ENCODE data around the gene TCERG1L. TPM values are rescaled to one million over a fixed set of nuclear protein-coding genes. Genes with fewer than 3 reads are reported as not detected.
"Not testable (repeated sequence)": the region's sequence is repeated elsewhere in the genome, so short reads cannot be mapped to it uniquely, and the experiment has no call there.

Gene TCERG1L
- total and polyA plus RNA-seq, 2 experiments from 2014 or later: not detected

- Histone ChIP-seq H3K9me3 (ENCODE audit: low read depth) (no peaks in the 10 kb centered on the region), H3K4me2 (ENCODE audit: unreplicated experiment) (no peak overlapping the region), H3K9me2 (ENCODE audit: insufficient read depth) (no peaks in the 10 kb centered on the region), H2AFZ (no peak overlapping the region), H3K27me3 (replicated peaks; ENCODE audit: insufficient read depth) (no peaks in the 10 kb centered on the region), H3F3A (ENCODE audit: insufficient read depth) (no peaks in the 10 kb centered on the region), H3K27ac (no peak overlapping the region), H3K4me1 (ENCODE audit: insufficient read depth) (no peaks in the 10 kb centered on the region), H3K9ac (no peak overlapping the region), H3K79me2 (ENCODE audit: insufficient read depth) (no peaks in the 10 kb centered on the region), H3K36me3 (ENCODE audit: low read depth) (no peaks in the 10 kb centered on the region), H4K20me1 (ENCODE audit: insufficient read depth) (no peaks in the 10 kb centered on the region), H3K4me3 (no peak overlapping the region)
- WGBS, 2 experiments (ENCODE audit: low coverage in 1 of 2, low lambda C conversion rate in 2 of 2, missing lambda C conversion rate in 2 of 2): 7 to 9% methylated on average over 13 of the region's 13 CpGs
- in situ Hi-C loops (cut with MboI): no loop called here
- TF ChIP-seq EZH2phosphoT487 (IDR thresholded peaks at IDR 0.05; ENCODE audit: insufficient read depth, low read depth): no peak
- no peak for TF ChIP-seq EZH2 (IDR thresholded peaks at IDR 0.05; ENCODE audit: insufficient read depth, poor library complexity, severe bottlenecking)
- no peak for DNase-seq
Observed at GRCh38 chr10:131102676-131103075, 208.8 kb downstream of the TCERG1L start.

DNA sequence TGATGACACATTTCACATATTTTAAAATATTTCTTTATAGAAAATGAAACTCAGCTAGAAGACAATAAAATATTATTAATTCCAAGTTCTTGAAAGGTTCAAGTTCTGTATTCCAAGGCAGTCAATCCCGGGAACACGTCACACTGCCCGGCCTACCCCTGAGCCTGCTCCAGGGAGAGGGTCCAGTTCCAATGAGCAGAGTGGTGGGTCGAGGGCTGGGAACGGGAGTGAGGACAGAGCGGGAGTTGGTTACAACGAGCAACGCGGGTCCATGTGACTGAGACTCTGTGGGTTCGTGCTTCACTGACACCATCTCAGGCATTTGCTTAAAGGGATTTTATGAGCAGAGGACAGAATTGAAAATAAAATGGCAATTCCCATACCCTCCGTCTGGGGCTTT lies 209.4 kb downstream of the TCERG1L start:
- H3K4me1 ChIP-seq (ENCODE audit: insufficient read depth): no peaks in the 10 kb centered on the region
- no peak overlapping the region for H3K4me2 ChIP-seq (ENCODE audit: unreplicated experiment)
- no peaks in the 10 kb centered on the region for H4K20me1 ChIP-seq (ENCODE audit: insufficient read depth)
- no peaks in the 10 kb centered on the region for H3K27me3 ChIP-seq (replicated peaks; ENCODE audit: insufficient read depth)
- WGBS, 2 experiments (ENCODE audit: low coverage in 1 of 2, low lambda C conversion rate in 2 of 2, missing lambda C conversion rate in 2 of 2): 25 to 31% methylated on average over 11 of the region's 11 CpGs
- H3K9ac ChIP-seq: no peak overlapping the region
- H3K4me3 ChIP-seq: no peak overlapping the region
- DNase-seq: no peak
- no peaks in the 10 kb centered on the region for H3K79me2 ChIP-seq (ENCODE audit: insufficient read depth)
- TF ChIP-seq EZH2phosphoT487 (IDR thresholded peaks at IDR 0.05; ENCODE audit: insufficient read depth, low read depth) (no peak), EZH2 (IDR thresholded peaks at IDR 0.05; ENCODE audit: insufficient read depth, poor library complexity, severe bottlenecking) (no peak)
- no peaks in the 10 kb centered on the region for H3K36me3 ChIP-seq (ENCODE audit: low read depth)
- no peaks in the 10 kb centered on the region for H3K9me2 ChIP-seq (ENCODE audit: insufficient read depth)
- H3K27ac ChIP-seq: no peak overlapping the region
- no peaks in the 10 kb centered on the region for H3F3A ChIP-seq (ENCODE audit: insufficient read depth)
- in situ Hi-C loops (cut with MboI): no loop called here
- no peak overlapping the region for H2AFZ ChIP-seq
- no peaks in the 10 kb centered on the region for H3K9me3 ChIP-seq (ENCODE audit: low read depth)

- H3K4me2 ChIP-seq (ENCODE audit: unreplicated experiment); in situ Hi-C loops (cut with MboI); H3K9me2 ChIP-seq (ENCODE audit: insufficient read depth); H3F3A ChIP-seq (ENCODE audit: insufficient read depth); H3K27ac ChIP-seq; H3K79me2 ChIP-seq (ENCODE audit: insufficient read depth); H3K9ac ChIP-seq; H4K20me1 ChIP-seq (ENCODE audit: insufficient read depth); H3K36me3 ChIP-seq (ENCODE audit: low read depth); H3K27me3 ChIP-seq (replicated peaks; ENCODE audit: insufficient read depth); H2AFZ ChIP-seq; H3K9me3 ChIP-seq (ENCODE audit: low read depth); H3K4me3 ChIP-seq; DNase-seq; H3K4me1 ChIP-seq (ENCODE audit: insufficient read depth): not testable (repeated sequence)
- WGBS, 2 experiments (ENCODE audit: low coverage in 1 of 2, low lambda C conversion rate in 2 of 2, missing lambda C conversion rate in 2 of 2): 28 to 32% methylated on average over 16 of the region's 16 CpGs
Observed at GRCh38 chr10:131100418-131101410, 210.8 kb downstream of the TCERG1L start.

DNA sequence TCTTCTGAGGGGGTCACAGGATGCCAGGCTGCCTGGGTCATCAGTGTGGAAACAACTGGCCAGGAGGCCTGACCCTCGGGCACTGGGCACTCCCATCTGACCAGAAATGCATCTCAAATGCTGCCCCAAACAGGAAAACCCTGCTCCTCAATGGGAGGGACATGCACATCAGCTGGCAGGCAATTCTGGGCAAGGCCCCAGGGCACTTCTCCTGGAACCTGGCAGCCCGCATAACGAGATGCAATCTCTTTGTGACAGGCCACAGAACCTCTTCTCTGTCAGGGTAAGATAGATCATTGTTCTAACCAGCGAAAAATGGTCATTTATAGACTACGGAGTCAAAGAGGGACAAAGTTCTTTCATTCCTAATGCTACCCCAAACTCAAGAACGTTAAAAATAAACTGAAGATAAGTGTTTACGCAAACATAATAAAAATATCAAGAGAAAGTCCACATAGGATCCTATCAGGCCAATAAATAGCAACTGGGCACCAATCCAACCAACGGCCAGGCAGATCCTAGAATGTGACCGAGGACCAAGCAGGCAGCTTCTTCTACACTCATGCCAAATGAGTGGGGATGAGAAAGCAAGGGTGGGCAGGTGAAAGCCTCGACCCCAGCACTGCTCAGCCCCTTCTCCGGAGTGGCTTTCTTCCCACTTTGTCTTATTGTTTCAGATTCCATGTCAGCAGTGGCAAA lies 212.3 kb downstream of the TCERG1L start:
- Histone ChIP-seq H2AFZ (no peak overlapping the region), H3K36me3 (ENCODE audit: low read depth) (no peaks in the 10 kb centered on the region), H3K4me1 (ENCODE audit: insufficient read depth) (no peaks in the 10 kb centered on the region), H3K4me2 (ENCODE audit: unreplicated experiment) (no peak overlapping the region), H3K9ac (no peak overlapping the region), H4K20me1 (ENCODE audit: insufficient read depth) (no peaks in the 10 kb centered on the region), H3K27ac (no peak overlapping the region), H3K4me3 (no peak overlapping the region), H3K9me2 (ENCODE audit: insufficient read depth) (no peaks in the 10 kb centered on the region), H3F3A (ENCODE audit: insufficient read depth) (no peaks in the 10 kb centered on the region), H3K27me3 (replicated peaks; ENCODE audit: insufficient read depth) (no peaks in the 10 kb centered on the region), H3K9me3 (ENCODE audit: low read depth) (no peaks in the 10 kb centered on the region), H3K79me2 (ENCODE audit: insufficient read depth) (no peaks in the 10 kb centered on the region)
- TF ChIP-seq EZH2 (IDR thresholded peaks at IDR 0.05; ENCODE audit: insufficient read depth, poor library complexity, severe bottlenecking) (no peak), EZH2phosphoT487 (IDR thresholded peaks at IDR 0.05; ENCODE audit: insufficient read depth, low read depth) (no peak)
- in situ Hi-C loops (cut with MboI): no loop called here
- 20 to 25% methylated on average over 11 of the region's 11 CpGs for WGBS, 2 experiments (ENCODE audit: low coverage in 1 of 2, low lambda C conversion rate in 2 of 2, missing lambda C conversion rate in 2 of 2)
- no peak for DNase-seq
